C4-2B (cell line): Measurements from ENCODE around the gene ATP6V0A1.
"Not testable (repeated sequence)": the region's sequence is repeated elsewhere in the genome, so short reads cannot be mapped to it uniquely, and the experiment has no call there.

Experiments used
- H3K27ac ChIP-seq: fragments of 450-650 bp; 2 replicates; pipeline ENCODE4 v1.5.1; 2017
- CTCF ChIP-seq: fragments of 450-650 bp; conservative IDR thresholded peaks from 2 replicates; pipeline ENCODE4 v1.5.1; 2017; ENCODE audit warnings: mild to moderate bottlenecking
- ZFX ChIP-seq: fragments of 450-650 bp; IDR thresholded peaks from 2 replicates; pipeline ENCODE4 v1.6.1; 2017

The ATP6V0A1 gene

GRCh38 chr17:42441371-42442195, 17.1 kb upstream of the ATP6V0A1 start:
- TF ChIP-seq ZFX (no peak), CTCF (no peak)
- H3K27ac ChIP-seq = no peak overlapping the region

GRCh38 chr17:42442196-42442565, 16.5 kb upstream of the ATP6V0A1 start:
- TF ChIP-seq ZFX = no peak
- no peak for TF ChIP-seq CTCF
- no peak overlapping the region for H3K27ac ChIP-seq

GRCh38 chr17:42449176-42449575, 9.5 kb upstream of the ATP6V0A1 start:
- H3K27ac ChIP-seq = not testable (repeated sequence)

GRCh38 chr17:42449838-42450237, 8.8 kb upstream of the ATP6V0A1 start:
- H3K27ac ChIP-seq = not testable (repeated sequence)

- not testable (repeated sequence) for H3K27ac ChIP-seq
Measured at GRCh38 chr17:42451270-42451669, 7.4 kb upstream of the ATP6V0A1 start.

GRCh38 chr17:42453439-42453838, 5.2 kb upstream of the ATP6V0A1 start:
- H3K27ac ChIP-seq = no peak overlapping the region
- TF ChIP-seq ZFX (no peak), CTCF (no peak)

- H3K27ac ChIP-seq = not testable (repeated sequence)
Measured at GRCh38 chr17:42454987-42455386, 3.7 kb upstream of the ATP6V0A1 start.

- H3K27ac ChIP-seq = no peak overlapping the region
- TF ChIP-seq ZFX (no peak), CTCF (no peak)
Measured at GRCh38 chr17:42456223-42457106, 2.2 kb upstream of the ATP6V0A1 start.

GRCh38 chr17:42457107-42457792, 1.4 kb upstream of the ATP6V0A1 start:
- no peak for TF ChIP-seq ZFX
- TF ChIP-seq CTCF = no peak
- no peak overlapping the region for H3K27ac ChIP-seq
